Measurements from ENCODE around the gene IGFBP2. TPM values are rescaled to one million over a fixed set of nuclear protein-coding genes. Genes with fewer than 3 reads are reported as not detected.

IGFBP2 gene
- total and polyA plus RNA-seq, 8 donors: 106 to 636 (median 296) TPM

GRCh38 chr2:216658757-216659156 lies 25.5 kb downstream of the IGFBP2 start:
- peak in 1 of 2 donors; percentile 81 for DNase-seq
- Histone ChIP-seq H3K27ac (peak overlapping the region in 2 of 5 donors; percentile 10 to 22), H3K4me3 (no peak overlapping the region), H3K36me3 (peaks cover 9 to 45% (median 33%) of the 10 kb centered on the region in 4 donors), H3K27me3 (no peaks in the 10 kb centered on the region), H3K9me3 (no peaks in the 10 kb centered on the region), H3K4me1 (peaks cover 15 to 28% (median 21%) of the 10 kb centered on the region in 4 donors)
- TF ChIP-seq CTCF (IDR thresholded peaks at IDR 0.05) (no peak), EP300 (IDR thresholded peaks at IDR 0.05) (no peak), POLR2AphosphoS5 (IDR thresholded peaks at IDR 0.05) (no peak), POLR2A (IDR thresholded peaks at IDR 0.05) (no peak)
- intact Hi-C loops (cut with DNase I; ENCODE audit: low total_unique reads): no loop called here
- WGBS, 5 donors: 34 to 59% (median 50%) methylated on average over 6 of the region's 6 CpGs

GRCh38 chr2:216659276-216659675 lies 26.1 kb downstream of the IGFBP2 start:
- Histone ChIP-seq H3K4me1 (peaks cover 10 to 28% (median 22%) of the 10 kb centered on the region in 4 donors), H3K27ac (peak overlapping the region in 3 of 5 donors; percentile 7 to 22 (median 10)), H3K4me3 (no peak overlapping the region), H3K27me3 (no peaks in the 10 kb centered on the region), H3K9me3 (no peaks in the 10 kb centered on the region), H3K36me3 (peaks cover 9 to 49% (median 35%) of the 10 kb centered on the region in 4 donors)
- intact Hi-C loops (cut with DNase I; ENCODE audit: low total_unique reads): no loop called here
- peak in 1 of 2 donors; percentile 62 for DNase-seq
- TF ChIP-seq CTCF (IDR thresholded peaks at IDR 0.05): no peak
- no peak for TF ChIP-seq POLR2AphosphoS5 (IDR thresholded peaks at IDR 0.05)
- no peak for TF ChIP-seq POLR2A (IDR thresholded peaks at IDR 0.05)
- TF ChIP-seq EP300 (IDR thresholded peaks at IDR 0.05): no peak
- 30 to 59% (median 57%) methylated on average over 4 to 6 of the region's 6 CpGs for WGBS, 5 donors

GRCh38 chr2:216660496-216660895 lies 27.3 kb downstream of the IGFBP2 start:
- Histone ChIP-seq H3K36me3 (peaks cover 9 to 49% (median 35%) of the 10 kb centered on the region in 4 donors), H3K9me3 (no peaks in the 10 kb centered on the region), H3K27ac (no peak overlapping the region), H3K4me1 (peaks cover 14 to 32% (median 31%) of the 10 kb centered on the region in 4 donors), H3K4me3 (no peak overlapping the region), H3K27me3 (no peaks in the 10 kb centered on the region)
- DNase-seq: no peak
- intact Hi-C loops (cut with DNase I; ENCODE audit: low total_unique reads): no loop called here
- 82 to 93% (median 92%) methylated on average over 10 of the region's 10 CpGs for WGBS, 5 donors
- TF ChIP-seq POLR2A (IDR thresholded peaks at IDR 0.05) (no peak), POLR2AphosphoS5 (IDR thresholded peaks at IDR 0.05) (no peak), CTCF (IDR thresholded peaks at IDR 0.05) (no peak), EP300 (IDR thresholded peaks at IDR 0.05) (no peak)

- peaks cover 20 to 38% (median 36%) of the 10 kb centered on the region in 4 donors for H3K4me1 ChIP-seq
- no peaks in the 10 kb centered on the region for H3K9me3 ChIP-seq
- TF ChIP-seq EP300 (IDR thresholded peaks at IDR 0.05) (no peak), CTCF (IDR thresholded peaks at IDR 0.05) (no peak), POLR2AphosphoS5 (IDR thresholded peaks at IDR 0.05) (no peak), POLR2A (IDR thresholded peaks at IDR 0.05) (no peak)
- peaks cover 9 to 49% (median 35%) of the 10 kb centered on the region in 4 donors for H3K36me3 ChIP-seq
- no peak for DNase-seq
- 96 to 100% (median 98%) methylated on average over 5 of the region's 5 CpGs for WGBS, 5 donors
- intact Hi-C loops (cut with DNase I; ENCODE audit: low total_unique reads): no loop called here
- H3K27me3 ChIP-seq: no peaks in the 10 kb centered on the region
- no peak overlapping the region for H3K4me3 ChIP-seq
- H3K27ac ChIP-seq: no peak overlapping the region
Measured at GRCh38 chr2:216661051-216661450, 27.8 kb downstream of the IGFBP2 start.

Data from stomach (tissue), 9 donors.